IMR-90 (cell line): ENCODE data around the gene SPATA13. TPM values are rescaled to one million over a fixed set of nuclear protein-coding genes. Genes with fewer than 3 reads are reported as not detected.

ENCODE experiments used
- ATAC-seq: fragments of 200-7000 bp; cut with Tn5 transposase; 2 replicates; pipeline ENCODE4 v1.9.1; 2020; ENCODE audit warnings: low read depth, mild to moderate bottlenecking, moderate library complexity
- BruUV-seq: library from RNA; stranded (reverse); fragments of 400-500 nt; replicated peaks from 2 replicates; lab custom pipeline; 2021; lab: Mats Ljungman, UMichigan
- CTCF ChIA-PET: fragments of 300-600 bp; formaldehyde crosslinking; extraction: SDS; loops from one replicate; lab custom pipeline; 2021; ENCODE audit warnings: antibody characterized with exemption; lab: Yijun Ruan, JAX
- POLR2A ChIA-PET: fragments of 300-600 bp; sonication (Branson Sonifier 250); formaldehyde crosslinking; loops from one replicate; lab custom pipeline; 2022; ENCODE audit warnings: antibody characterized with exemption; ENCODE audit not compliant: unreplicated experiment; lab: Charles Lee
- DNase-seq: peaks from one replicate; pipeline ENCODE4 v3.0.0; 2013
- H2AFZ ChIP-seq: replicated peaks from 2 replicates; pipeline ENCODE3; 2013; ENCODE audit warnings: low read length, mild to moderate bottlenecking; ENCODE audit not compliant: poor library complexity
- H2AK5ac ChIP-seq: 2 replicates; pipeline ENCODE4 v1.6.1; 2013; ENCODE audit warnings: low read depth, low read length, inconsistent platforms
- H2AK9ac ChIP-seq: replicated peaks from 2 replicates; pipeline ENCODE3; 2013; ENCODE audit warnings: mild to moderate bottlenecking, low read depth, low read length, moderate library complexity; ENCODE audit not compliant: poor library complexity
- H2BK120ac ChIP-seq: 2 replicates; pipeline ENCODE4 v1.6.1; 2013; ENCODE audit warnings: low read depth, low read length, inconsistent platforms
- H2BK15ac ChIP-seq: 3 replicates; pipeline ENCODE4 v1.6.1; 2013; ENCODE audit warnings: low read depth, low read length, inconsistent platforms
- H2BK20ac ChIP-seq: 2 replicates; pipeline ENCODE4 v1.6.1; 2013; ENCODE audit warnings: low read depth, mild to moderate bottlenecking, inconsistent platforms, low read length, moderate library complexity
- H2BK5ac ChIP-seq: 2 replicates; pipeline ENCODE4 v1.6.1; 2013; ENCODE audit warnings: mild to moderate bottlenecking, low read depth, low read length, inconsistent platforms; ENCODE audit not compliant: poor library complexity, severe bottlenecking
- H3K14ac ChIP-seq: replicated peaks from 2 replicates; pipeline ENCODE4 v1.6.1; 2013; ENCODE audit warnings: low read depth, low read length, inconsistent platforms
- H3K18ac ChIP-seq: 2 replicates; pipeline ENCODE4 v1.6.1; 2013; ENCODE audit warnings: low read depth, low read length, control low read depth
- H3K23ac ChIP-seq: 2 replicates; pipeline ENCODE4 v1.6.1; 2013; ENCODE audit warnings: low read depth, low read length, inconsistent platforms
- H3K27ac ChIP-seq: 2 replicates; pipeline ENCODE4 v1.5.1; 2013; ENCODE audit warnings: mild to moderate bottlenecking, control low read depth, low read length; ENCODE audit not compliant: insufficient read depth
- H3K27me3 ChIP-seq: 2 replicates; pipeline ENCODE4 v1.6.1; 2013; ENCODE audit warnings: low read length; ENCODE audit not compliant: control insufficient read depth, insufficient read depth
- H3K36me3 ChIP-seq: 2 replicates; pipeline ENCODE4 v1.6.1; 2013; ENCODE audit warnings: low read length, mixed read lengths; ENCODE audit not compliant: control insufficient read depth, insufficient read depth
- H3K4ac ChIP-seq: 2 replicates; pipeline ENCODE4 v1.6.1; 2013; ENCODE audit warnings: low read depth, low read length, inconsistent platforms
- H3K4me1 ChIP-seq: 2 replicates; pipeline ENCODE4 v1.6.1; 2013; ENCODE audit warnings: low read length, mixed read lengths; ENCODE audit not compliant: control insufficient read depth, insufficient read depth
- H3K4me2 ChIP-seq: 2 replicates; pipeline ENCODE4 v1.6.1; 2013; ENCODE audit warnings: low read depth, mild to moderate bottlenecking, control low read depth, low read length, moderate library complexity
- H3K4me3 ChIP-seq: 2 replicates; pipeline ENCODE4 v1.5.1; 2013; ENCODE audit warnings: low read depth, mild to moderate bottlenecking, control low read depth, low read length, moderate library complexity; ENCODE audit not compliant: insufficient read depth
- H3K56ac ChIP-seq: 2 replicates; pipeline ENCODE4 v1.6.1; 2013; ENCODE audit warnings: low read length, inconsistent platforms; ENCODE audit not compliant: insufficient read depth; ENCODE audit errors: extremely low read depth
- H3K79me1 ChIP-seq, 2 experiments: 2 replicates each; pipeline ENCODE4 v1.6.1; 2013; ENCODE audit warnings: low read length in 2 of 2, inconsistent platforms in 1 of 2, low read depth in 1 of 2
- H3K9ac ChIP-seq: 2 replicates; pipeline ENCODE4 v1.6.1; 2013; ENCODE audit warnings: low read depth, low read length, control low read depth
- H3K9me1 ChIP-seq: 2 replicates; pipeline ENCODE4 v1.6.1; 2013; ENCODE audit warnings: low read length, inconsistent platforms; ENCODE audit not compliant: insufficient read depth
- H3K9me3 ChIP-seq: 2 replicates; pipeline ENCODE4 v1.6.1; 2013; ENCODE audit warnings: low read length; ENCODE audit not compliant: control insufficient read depth, insufficient read depth
- H4K20me1 ChIP-seq: 2 replicates; pipeline ENCODE4 v1.6.1; 2013; ENCODE audit warnings: low read length, inconsistent platforms; ENCODE audit not compliant: insufficient read depth
- H4K5ac ChIP-seq: 2 replicates; pipeline ENCODE4 v1.6.1; 2013; ENCODE audit warnings: mild to moderate bottlenecking, low read depth, low read length, control low read depth
- H4K8ac ChIP-seq, 2 experiments: 2 replicates each; pipeline ENCODE4 v1.6.1; 2013; ENCODE audit warnings: low read depth in 2 of 2, low read length in 2 of 2, control low read depth in 1 of 2, inconsistent platforms in 1 of 2
- H4K91ac ChIP-seq: 2 replicates; pipeline ENCODE4 v1.6.1; 2013; ENCODE audit warnings: low read depth, low read length, inconsistent platforms; ENCODE audit not compliant: insufficient read depth
- CHD1 ChIP-seq: IDR thresholded peaks from 2 replicates; pipeline ENCODE4 v1.6.1; 2012; ENCODE audit warnings: low read depth, low read length, improper control_type of control experiment
- CTCF ChIP-seq: conservative IDR thresholded peaks from 2 replicates; pipeline ENCODE4 v1.5.1; 2012; ENCODE audit warnings: mild to moderate bottlenecking, low read depth, low read length, improper control_type of control experiment
- ELK1 ChIP-seq: fragments of 150-350 bp; IDR thresholded peaks from 2 replicates; pipeline ENCODE4 v1.6.1; 2016; ENCODE audit warnings: low read depth, mild to moderate bottlenecking, low read length, moderate library complexity, borderline replicate concordance
- MAFK ChIP-seq: IDR thresholded peaks from 2 replicates; pipeline ENCODE4 v1.6.1; 2012; ENCODE audit warnings: low read depth, low read length, improper control_type of control experiment
- NFE2L2 ChIP-seq: fragments of 150-350 bp; IDR thresholded peaks from 2 replicates; pipeline ENCODE4 v1.6.1; 2016; ENCODE audit warnings: low read depth, mild to moderate bottlenecking, low read length
- RCOR1 ChIP-seq: IDR thresholded peaks from 2 replicates; pipeline ENCODE4 v1.6.1; 2012; ENCODE audit warnings: mild to moderate bottlenecking, low read length, improper control_type of control experiment; ENCODE audit not compliant: insufficient replicate concordance
- WGBS, 2 experiments: methylation state at CpG; one replicate each; pipeline versions ENCODE4 v1.1.5 to v1.1.7; 2013; ENCODE audit warnings: missing lambda C conversion rate in 2 of 2; ENCODE audit not compliant: insufficient read length in 1 of 2; ENCODE audit errors: extremely low coverage in 2 of 2; 5-methylcytosine and 5-hydroxymethylcytosine counted together
- dilution Hi-C: fragments of 300-500 bp; cut with HindIII; formaldehyde crosslinking; loops from one replicate; pipeline ENCODE4 v1.14.3; 2018; ENCODE audit warnings: low sequenced_read_pairs; ENCODE audit not compliant: unreplicated experiment
- in situ Hi-C: fragments of 300-500 bp; cut with MboI; formaldehyde crosslinking; loops from 3 replicates; pipeline ENCODE4 v1.14.3; 2019; ENCODE audit warnings: low sequenced_read_pairs, inconsistent platforms, mixed read lengths
- intact Hi-C: fragments of 100-400 bp; cut with micrococcal nuclease; formaldehyde crosslinking; loops from 2 replicates; pipeline ENCODE4 v1.10.0; 2022
- polyA plus RNA-seq, 3 experiments: library from polyadenylated mRNA; depleted of rRNA; stranded (reverse); fragments of >200 nt; gene quantifications; 2 replicates each; pipeline ENCODE4 v1.2.3, GENCODE V29; 2012; ENCODE audit warnings: low replicate concordance in 1 of 3
- total RNA-seq: library from RNA; depleted of rRNA; stranded (reverse); fragments of >200 nt; gene quantifications from 2 replicates; pipeline ENCODE4 v1.2.3, GENCODE V29; 2012

SPATA13 gene
- total and polyA plus RNA-seq, 2 of the 4 experiments (the other 2 are of a cell fraction), result 10.5 to 12.5 TPM

- Histone ChIP-seq H2BK15ac (no peak overlapping the region), H4K5ac (no peak overlapping the region), H2AFZ (peak overlapping the region; percentile 29), H3K9me1 (no peaks in the 10 kb centered on the region; the same call in 1 of the 2 replicates), H4K91ac (no peak overlapping the region), H3K4me2 (no peak overlapping the region), H3K14ac (no peak overlapping the region), H3K9ac (no peak overlapping the region), H3K4me1 (no peaks in the 10 kb centered on the region), H2BK5ac (no peak overlapping the region), H2BK120ac (no peak overlapping the region), H3K4me3 (no peak overlapping the region), H2AK9ac (no peak overlapping the region), H3K27ac (no peak overlapping the region), H3K4ac (no peak overlapping the region), H3K79me1 (peaks cover 14 to 57% of the 10 kb centered on the region in 2 experiments), H3K56ac (no peak overlapping the region), H3K36me3 (peaks cover 20% of the 10 kb centered on the region), H2AK5ac (no peak overlapping the region), H4K20me1 (0 out of 2 replicates have a peak, but pooled peaks cover 8% of the 10 kb centered on the region), H3K27me3 (no peaks in the 10 kb centered on the region), H3K18ac (no peak overlapping the region), H3K23ac (no peak overlapping the region), H3K9me3 (no peaks in the 10 kb centered on the region), H2BK20ac (no peak overlapping the region), H4K8ac (no peak overlapping the region)
- no TSS peak for BruUV-seq
- TF ChIP-seq ELK1 (no peak), NFE2L2 (no peak), CTCF (no peak), RCOR1 (no peak), CHD1 (no peak), MAFK (no peak)
- 100% methylated on average over 5 of the region's 11 CpGs; no CpG with 5 or more reads in 1 of the 2 experiments for WGBS, 2 experiments
- in situ Hi-C loops (loop anchor here (10.0 kb wide), 1 partner anchor 170 kb away; no protein-coding TSS in a partner anchor), dilution Hi-C loops (no loop called here), intact Hi-C loops (no loop called here)
- CTCF ChIA-PET, result no interaction called here
- POLR2A ChIA-PET, result no interaction called here
- DNase-seq (no peak), ATAC-seq (no peak)
These were observed 64.5 kb downstream of the SPATA13 start for GRCh38 chr13:24225062-24225461.
